MCF 10A (cell line): ENCODE results near the gene BARHL1. TPM values are rescaled to one million over a fixed set of nuclear protein-coding genes. Genes with fewer than 3 reads are reported as not detected.
A peak's percentile ranks its signal among the peaks of the same experiment; 100 is the strongest.

ENCODE experiments used
- BruUV-seq: library from RNA; stranded (reverse); fragments of 400-500 nt; replicated peaks from 2 replicates; lab custom pipeline; 2021; lab: Mats Ljungman, UMichigan
- CTCF ChIA-PET: fragments of 300-600 bp; sonication (Branson Sonifier 250); formaldehyde crosslinking; extraction: SDS; loops from one replicate; lab custom pipeline; 2021; ENCODE audit warnings: antibody characterized with exemption, inconsistent platforms; lab: Yijun Ruan, JAX
- POLR2A ChIA-PET: fragments of 300-600, 350-650 bp; sonication (Branson Sonifier 250); formaldehyde crosslinking; extraction: SDS; loops from one replicate; lab custom pipeline; 2020; ENCODE audit warnings: antibody characterized with exemption, inconsistent platforms; lab: Yijun Ruan, JAX
- DNase-seq: peaks from one replicate; pipeline ENCODE4 v3.0.0-alpha.2; 2018; ENCODE audit not compliant: unreplicated experiment
- H3K27ac Mint-ChIP-seq: one replicate; pipeline ENCODE4 v1.8.0; 2022; ENCODE audit warnings: mild to moderate bottlenecking, low read depth, mixed read lengths; ENCODE audit not compliant: unreplicated experiment
- H3K27me3 Mint-ChIP-seq: one replicate; pipeline ENCODE4 v1.8.0; 2022; ENCODE audit warnings: mixed read lengths; ENCODE audit not compliant: insufficient read depth, unreplicated experiment
- H3K36me3 Mint-ChIP-seq: one replicate; pipeline ENCODE4 v1.8.0; 2022; ENCODE audit warnings: mild to moderate bottlenecking, moderate library complexity, mixed read lengths; ENCODE audit not compliant: insufficient read depth, unreplicated experiment
- H3K4me1 Mint-ChIP-seq: one replicate; pipeline ENCODE4 v1.8.0; 2022; ENCODE audit warnings: mixed read lengths; ENCODE audit not compliant: insufficient read depth, unreplicated experiment
- H3K4me3 Mint-ChIP-seq: one replicate; pipeline ENCODE4 v1.8.0; 2022; ENCODE audit warnings: mild to moderate bottlenecking, moderate library complexity, mixed read lengths; ENCODE audit not compliant: unreplicated experiment
- H3K9me3 Mint-ChIP-seq: one replicate; pipeline ENCODE4 v1.8.0; 2022; ENCODE audit warnings: mixed read lengths; ENCODE audit not compliant: unreplicated experiment
- intact Hi-C: fragments of 100-400 bp; cut with micrococcal nuclease; formaldehyde crosslinking; loops from 2 replicates; pipeline ENCODE4 v1.14.1; 2022
- total RNA-seq: library from RNA; stranded (reverse); gene quantifications from 2 replicates; pipeline ENCODE4 v1.2.3, GENCODE V29; 2022
- TF ChIP-seq, protein P1 (sequence below): fragments of 200-600 bp; IDR thresholded peaks from one replicate; pipeline ENCODE4 v1.8.0; 2022; ENCODE audit warnings: antibody characterized with exemption, mild to moderate bottlenecking; ENCODE audit not compliant: unreplicated experiment

Gene BARHL1
- total RNA-seq, 1 experiment from 2014 or later = not detected

DNA sequence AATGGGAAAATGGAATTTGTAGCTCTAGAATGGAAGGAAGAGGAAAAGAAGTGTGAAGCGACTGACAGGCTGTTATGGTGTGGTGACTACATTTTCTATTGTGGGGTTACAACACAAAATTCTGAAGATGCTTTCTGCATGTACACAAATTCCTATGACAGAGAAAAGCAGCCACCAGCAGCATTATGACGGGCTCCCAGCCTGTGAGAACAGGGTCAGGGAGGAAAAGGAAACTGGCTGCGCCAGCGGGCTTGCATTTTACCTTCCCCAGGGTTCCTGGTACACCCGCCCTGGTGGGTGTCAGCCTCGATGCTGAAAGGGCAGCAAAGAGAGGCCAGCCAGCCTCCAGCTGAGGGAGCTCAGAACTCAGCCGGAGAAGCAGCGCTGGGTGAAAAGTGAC lies 46.3 kb downstream of the BARHL1 start:
- ChIA-PET CTCF (interaction anchor here (0.7 kb wide), 1 partner anchor 10 kb away, joined by 5 read pairs; no protein-coding TSS in a partner anchor), POLR2A (no interaction called here)
- H3K27ac Mint-ChIP-seq = no peak overlapping the region
- peaks cover 30% of the 10 kb centered on the region for H3K4me1 Mint-ChIP-seq
- intact Hi-C loops = no loop called here
- H3K36me3 Mint-ChIP-seq = peaks cover 65% of the 10 kb centered on the region
- no peak overlapping the region for H3K4me3 Mint-ChIP-seq
- no peaks in the 10 kb centered on the region for H3K9me3 Mint-ChIP-seq
- BruUV-seq = no TSS peak
- TF ChIP-seq, protein P1, sequence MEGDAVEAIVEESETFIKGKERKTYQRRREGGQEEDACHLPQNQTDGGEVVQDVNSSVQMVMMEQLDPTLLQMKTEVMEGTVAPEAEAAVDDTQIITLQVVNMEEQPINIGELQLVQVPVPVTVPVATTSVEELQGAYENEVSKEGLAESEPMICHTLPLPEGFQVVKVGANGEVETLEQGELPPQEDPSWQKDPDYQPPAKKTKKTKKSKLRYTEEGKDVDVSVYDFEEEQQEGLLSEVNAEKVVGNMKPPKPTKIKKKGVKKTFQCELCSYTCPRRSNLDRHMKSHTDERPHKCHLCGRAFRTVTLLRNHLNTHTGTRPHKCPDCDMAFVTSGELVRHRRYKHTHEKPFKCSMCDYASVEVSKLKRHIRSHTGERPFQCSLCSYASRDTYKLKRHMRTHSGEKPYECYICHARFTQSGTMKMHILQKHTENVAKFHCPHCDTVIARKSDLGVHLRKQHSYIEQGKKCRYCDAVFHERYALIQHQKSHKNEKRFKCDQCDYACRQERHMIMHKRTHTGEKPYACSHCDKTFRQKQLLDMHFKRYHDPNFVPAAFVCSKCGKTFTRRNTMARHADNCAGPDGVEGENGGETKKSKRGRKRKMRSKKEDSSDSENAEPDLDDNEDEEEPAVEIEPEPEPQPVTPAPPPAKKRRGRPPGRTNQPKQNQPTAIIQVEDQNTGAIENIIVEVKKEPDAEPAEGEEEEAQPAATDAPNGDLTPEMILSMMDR = no peak
- no peaks in the 10 kb centered on the region for H3K27me3 Mint-ChIP-seq
- no peak for DNase-seq

DNA sequence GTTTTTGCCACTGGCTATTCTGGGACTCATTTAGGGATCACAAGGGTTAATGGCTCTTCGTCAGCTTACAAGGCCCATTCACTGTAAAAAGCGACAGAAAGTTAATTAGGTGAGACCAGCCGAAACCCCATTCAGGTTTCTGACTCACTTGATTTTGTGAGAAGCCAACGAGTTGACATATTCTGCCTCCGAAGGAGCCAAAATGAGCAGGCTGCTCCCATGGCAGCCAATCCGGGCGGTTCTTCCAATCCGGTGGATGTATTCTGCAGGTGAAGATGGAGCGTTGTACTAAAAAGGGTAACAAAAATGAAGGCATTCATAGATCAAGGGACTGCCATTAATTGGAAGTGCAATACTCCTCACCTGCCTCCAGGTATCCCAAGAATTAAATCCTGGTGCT lies 47.7 kb downstream of the BARHL1 start:
- no peak overlapping the region for H3K27ac Mint-ChIP-seq
- no peak overlapping the region for H3K4me3 Mint-ChIP-seq
- no peaks in the 10 kb centered on the region for H3K27me3 Mint-ChIP-seq
- H3K36me3 Mint-ChIP-seq = peaks cover 59% of the 10 kb centered on the region
- CTCF ChIA-PET = interaction anchor here (0.7 kb wide), 2 partner anchors 27 to 129 kb away, joined by 3 read pairs; no protein-coding TSS in a partner anchor
- POLR2A ChIA-PET = no interaction called here
- intact Hi-C loops = no loop called here
- no TSS peak for BruUV-seq
- DNase-seq = no peak
- peaks cover 32% of the 10 kb centered on the region for H3K4me1 Mint-ChIP-seq
- TF ChIP-seq, protein P1 = no peak
- no peaks in the 10 kb centered on the region for H3K9me3 Mint-ChIP-seq

DNA sequence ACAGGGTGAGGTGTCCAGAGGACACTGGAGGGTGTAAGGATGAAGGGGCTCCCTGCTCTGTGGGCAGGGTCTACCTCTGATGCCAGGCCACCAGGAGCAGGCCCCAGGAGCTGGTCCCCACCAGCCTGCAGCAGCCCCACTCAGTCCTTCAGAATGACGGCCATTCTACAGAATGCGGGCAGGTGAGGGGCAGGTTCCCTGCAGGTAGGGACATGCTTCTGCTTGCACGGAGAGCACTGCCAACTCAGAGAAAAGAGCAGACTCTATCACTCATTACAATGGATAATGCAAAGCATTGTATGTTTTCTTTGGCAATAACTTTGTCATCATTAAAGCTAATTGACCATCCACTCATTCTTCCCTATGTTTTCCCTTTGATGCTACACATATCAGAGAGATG lies 48.4 kb downstream of the BARHL1 start:
- intact Hi-C loops = no loop called here
- no peaks in the 10 kb centered on the region for H3K9me3 Mint-ChIP-seq
- POLR2A ChIA-PET = interaction anchor here (0.7 to 1.0 kb wide), 3 partner anchors 25 to 203 kb away, joined by 3 to 4 read pairs (median 3); partner anchors contain the start of gene DDX31
- H3K27me3 Mint-ChIP-seq = no peaks in the 10 kb centered on the region
- CTCF ChIA-PET = interaction anchor here (0.5 to 1.2 kb wide), 2 partner anchors 14 to 181 kb away, joined by 3 read pairs; no protein-coding TSS in a partner anchor
- TF ChIP-seq, protein P1 = no peak
- H3K4me3 Mint-ChIP-seq = no peak overlapping the region
- no peak overlapping the region for H3K27ac Mint-ChIP-seq
- peaks cover 56% of the 10 kb centered on the region for H3K36me3 Mint-ChIP-seq
- DNase-seq = peak; percentile 58
- no TSS peak for BruUV-seq
- peaks cover 26% of the 10 kb centered on the region for H3K4me1 Mint-ChIP-seq

DNA sequence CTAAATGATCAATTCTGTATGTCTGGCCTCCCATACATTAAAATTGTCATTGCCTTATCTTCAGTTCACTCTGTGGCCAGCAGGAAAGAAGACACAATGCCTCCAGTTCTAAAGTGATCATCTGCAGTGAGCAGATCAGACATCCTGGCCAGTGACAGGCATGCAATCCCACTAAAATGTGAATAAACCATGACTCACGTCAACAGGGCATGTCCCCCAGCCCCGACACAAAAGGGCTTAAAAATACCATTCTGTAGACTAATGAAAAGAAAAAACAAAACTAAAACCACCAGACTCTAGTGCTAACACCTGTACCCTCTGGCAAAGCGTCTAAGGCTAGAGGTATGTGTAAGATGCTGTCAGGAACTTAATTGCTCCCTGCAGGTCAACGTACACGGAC lies 48.9 kb downstream of the BARHL1 start:
- intact Hi-C loops = no loop called here
- Mint-ChIP-seq H3K4me1 (peaks cover 26% of the 10 kb centered on the region), H3K9me3 (no peaks in the 10 kb centered on the region), H3K36me3 (peaks cover 61% of the 10 kb centered on the region), H3K27me3 (no peaks in the 10 kb centered on the region), H3K27ac (no peak overlapping the region), H3K4me3 (no peak overlapping the region)
- ChIA-PET CTCF (interaction anchor here (0.5 to 1.2 kb wide), 2 partner anchors 13 to 181 kb away, joined by 3 read pairs; no protein-coding TSS in a partner anchor), POLR2A (interaction anchor here (0.7 to 1.0 kb wide), 3 partner anchors 26 to 202 kb away, joined by 3 to 4 read pairs (median 3); partner anchors contain the start of gene DDX31)
- peak; percentile 65 for DNase-seq
- TF ChIP-seq, protein P1 = no peak
- BruUV-seq = no TSS peak
